ENCODE data around the gene TMEM220. TPM values are rescaled to one million over a fixed set of nuclear protein-coding genes. Genes with fewer than 3 reads are reported as not detected.

TMEM220 gene
- total RNA-seq, 1 experiment from 2014 or later: 4.0 TPM

DNA sequence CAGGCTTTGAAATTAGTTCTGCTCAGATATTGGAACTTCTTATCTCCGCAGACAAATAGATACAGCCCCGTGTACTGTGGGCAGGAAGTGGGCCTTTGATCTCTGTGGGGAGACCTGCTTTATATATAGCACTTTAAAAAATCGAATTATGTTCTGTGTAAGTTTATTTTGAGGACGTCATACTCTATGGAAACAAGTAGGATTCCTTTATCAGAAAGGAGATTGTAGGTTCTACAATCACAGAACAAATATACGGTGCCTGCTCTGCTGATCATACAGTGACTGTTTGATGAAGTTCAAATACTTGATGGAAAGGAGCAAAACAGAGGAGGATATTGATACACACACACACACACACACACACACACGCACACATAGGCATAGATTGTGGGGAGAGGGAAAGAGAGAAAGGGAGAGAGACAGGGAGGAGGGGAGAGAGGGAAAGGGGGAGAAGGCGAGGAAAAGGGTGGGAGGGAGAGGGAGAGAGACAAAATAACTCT is 14.7 kb upstream of the TMEM220 start:
- POLR2A ChIA-PET: no interaction called here
- TF ChIP-seq NR3C1 (CRISPR knock-in tag; conservative IDR thresholded peaks at IDR 0.05; ENCODE audit: low read depth) (no peak), MYBL2 (CRISPR knock-in tag; IDR thresholded peaks at IDR 0.05) (no peak), ATF1 (CRISPR knock-in tag; IDR thresholded peaks at IDR 0.05) (no peak), KAT7 (CRISPR knock-in tag; IDR thresholded peaks at IDR 0.05; ENCODE audit: borderline replicate concordance) (no peak), EMX1 (CRISPR knock-in tag; IDR thresholded peaks at IDR 0.05) (no peak), ZNF138 (CRISPR knock-in tag; conservative IDR thresholded peaks at IDR 0.05) (no peak), HMGA2 (CRISPR knock-in tag; IDR thresholded peaks at IDR 0.05) (no peak), SP1 (CRISPR knock-in tag; conservative IDR thresholded peaks at IDR 0.05) (no peak)
- TF ChIP-seq, protein P1, sequence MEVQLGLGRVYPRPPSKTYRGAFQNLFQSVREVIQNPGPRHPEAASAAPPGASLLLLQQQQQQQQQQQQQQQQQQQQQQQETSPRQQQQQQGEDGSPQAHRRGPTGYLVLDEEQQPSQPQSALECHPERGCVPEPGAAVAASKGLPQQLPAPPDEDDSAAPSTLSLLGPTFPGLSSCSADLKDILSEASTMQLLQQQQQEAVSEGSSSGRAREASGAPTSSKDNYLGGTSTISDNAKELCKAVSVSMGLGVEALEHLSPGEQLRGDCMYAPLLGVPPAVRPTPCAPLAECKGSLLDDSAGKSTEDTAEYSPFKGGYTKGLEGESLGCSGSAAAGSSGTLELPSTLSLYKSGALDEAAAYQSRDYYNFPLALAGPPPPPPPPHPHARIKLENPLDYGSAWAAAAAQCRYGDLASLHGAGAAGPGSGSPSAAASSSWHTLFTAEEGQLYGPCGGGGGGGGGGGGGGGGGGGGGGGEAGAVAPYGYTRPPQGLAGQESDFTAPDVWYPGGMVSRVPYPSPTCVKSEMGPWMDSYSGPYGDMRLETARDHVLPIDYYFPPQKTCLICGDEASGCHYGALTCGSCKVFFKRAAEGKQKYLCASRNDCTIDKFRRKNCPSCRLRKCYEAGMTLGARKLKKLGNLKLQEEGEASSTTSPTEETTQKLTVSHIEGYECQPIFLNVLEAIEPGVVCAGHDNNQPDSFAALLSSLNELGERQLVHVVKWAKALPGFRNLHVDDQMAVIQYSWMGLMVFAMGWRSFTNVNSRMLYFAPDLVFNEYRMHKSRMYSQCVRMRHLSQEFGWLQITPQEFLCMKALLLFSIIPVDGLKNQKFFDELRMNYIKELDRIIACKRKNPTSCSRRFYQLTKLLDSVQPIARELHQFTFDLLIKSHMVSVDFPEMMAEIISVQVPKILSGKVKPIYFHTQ (CRISPR knock-in tag; IDR thresholded peaks at IDR 0.05): no peak
- TF ChIP-seq, protein P2, sequence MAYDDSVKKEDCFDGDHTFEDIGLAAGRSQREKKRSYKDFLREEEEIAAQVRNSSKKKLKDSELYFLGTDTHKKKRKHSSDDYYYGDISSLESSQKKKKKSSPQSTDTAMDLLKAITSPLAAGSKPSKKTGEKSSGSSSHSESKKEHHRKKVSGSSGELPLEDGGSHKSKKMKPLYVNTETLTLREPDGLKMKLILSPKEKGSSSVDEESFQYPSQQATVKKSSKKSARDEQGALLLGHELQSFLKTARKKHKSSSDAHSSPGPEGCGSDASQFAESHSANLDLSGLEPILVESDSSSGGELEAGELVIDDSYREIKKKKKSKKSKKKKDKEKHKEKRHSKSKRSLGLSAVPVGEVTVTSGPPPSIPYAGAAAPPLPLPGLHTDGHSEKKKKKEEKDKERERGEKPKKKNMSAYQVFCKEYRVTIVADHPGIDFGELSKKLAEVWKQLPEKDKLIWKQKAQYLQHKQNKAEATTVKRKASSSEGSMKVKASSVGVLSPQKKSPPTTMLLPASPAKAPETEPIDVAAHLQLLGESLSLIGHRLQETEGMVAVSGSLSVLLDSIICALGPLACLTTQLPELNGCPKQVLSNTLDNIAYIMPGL (CRISPR knock-in tag; IDR thresholded peaks at IDR 0.05): no peak
- TF ChIP-seq, protein P3, sequence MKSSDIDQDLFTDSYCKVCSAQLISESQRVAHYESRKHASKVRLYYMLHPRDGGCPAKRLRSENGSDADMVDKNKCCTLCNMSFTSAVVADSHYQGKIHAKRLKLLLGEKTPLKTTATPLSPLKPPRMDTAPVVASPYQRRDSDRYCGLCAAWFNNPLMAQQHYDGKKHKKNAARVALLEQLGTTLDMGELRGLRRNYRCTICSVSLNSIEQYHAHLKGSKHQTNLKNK (CRISPR knock-in tag; IDR thresholded peaks at IDR 0.05): no peak
- TF ChIP-seq, protein P4, sequence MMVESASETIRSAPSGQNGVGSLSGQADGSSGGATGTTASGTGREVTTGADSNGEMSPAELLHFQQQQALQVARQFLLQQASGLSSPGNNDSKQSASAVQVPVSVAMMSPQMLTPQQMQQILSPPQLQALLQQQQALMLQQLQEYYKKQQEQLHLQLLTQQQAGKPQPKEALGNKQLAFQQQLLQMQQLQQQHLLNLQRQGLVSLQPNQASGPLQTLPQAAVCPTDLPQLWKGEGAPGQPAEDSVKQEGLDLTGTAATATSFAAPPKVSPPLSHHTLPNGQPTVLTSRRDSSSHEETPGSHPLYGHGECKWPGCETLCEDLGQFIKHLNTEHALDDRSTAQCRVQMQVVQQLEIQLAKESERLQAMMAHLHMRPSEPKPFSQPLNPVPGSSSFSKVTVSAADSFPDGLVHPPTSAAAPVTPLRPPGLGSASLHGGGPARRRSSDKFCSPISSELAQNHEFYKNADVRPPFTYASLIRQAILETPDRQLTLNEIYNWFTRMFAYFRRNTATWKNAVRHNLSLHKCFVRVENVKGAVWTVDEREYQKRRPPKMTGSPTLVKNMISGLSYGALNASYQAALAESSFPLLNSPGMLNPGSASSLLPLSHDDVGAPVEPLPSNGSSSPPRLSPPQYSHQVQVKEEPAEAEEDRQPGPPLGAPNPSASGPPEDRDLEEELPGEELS (CRISPR knock-in tag; IDR thresholded peaks at IDR 0.05): no peak
- TF ChIP-seq, protein P5, sequence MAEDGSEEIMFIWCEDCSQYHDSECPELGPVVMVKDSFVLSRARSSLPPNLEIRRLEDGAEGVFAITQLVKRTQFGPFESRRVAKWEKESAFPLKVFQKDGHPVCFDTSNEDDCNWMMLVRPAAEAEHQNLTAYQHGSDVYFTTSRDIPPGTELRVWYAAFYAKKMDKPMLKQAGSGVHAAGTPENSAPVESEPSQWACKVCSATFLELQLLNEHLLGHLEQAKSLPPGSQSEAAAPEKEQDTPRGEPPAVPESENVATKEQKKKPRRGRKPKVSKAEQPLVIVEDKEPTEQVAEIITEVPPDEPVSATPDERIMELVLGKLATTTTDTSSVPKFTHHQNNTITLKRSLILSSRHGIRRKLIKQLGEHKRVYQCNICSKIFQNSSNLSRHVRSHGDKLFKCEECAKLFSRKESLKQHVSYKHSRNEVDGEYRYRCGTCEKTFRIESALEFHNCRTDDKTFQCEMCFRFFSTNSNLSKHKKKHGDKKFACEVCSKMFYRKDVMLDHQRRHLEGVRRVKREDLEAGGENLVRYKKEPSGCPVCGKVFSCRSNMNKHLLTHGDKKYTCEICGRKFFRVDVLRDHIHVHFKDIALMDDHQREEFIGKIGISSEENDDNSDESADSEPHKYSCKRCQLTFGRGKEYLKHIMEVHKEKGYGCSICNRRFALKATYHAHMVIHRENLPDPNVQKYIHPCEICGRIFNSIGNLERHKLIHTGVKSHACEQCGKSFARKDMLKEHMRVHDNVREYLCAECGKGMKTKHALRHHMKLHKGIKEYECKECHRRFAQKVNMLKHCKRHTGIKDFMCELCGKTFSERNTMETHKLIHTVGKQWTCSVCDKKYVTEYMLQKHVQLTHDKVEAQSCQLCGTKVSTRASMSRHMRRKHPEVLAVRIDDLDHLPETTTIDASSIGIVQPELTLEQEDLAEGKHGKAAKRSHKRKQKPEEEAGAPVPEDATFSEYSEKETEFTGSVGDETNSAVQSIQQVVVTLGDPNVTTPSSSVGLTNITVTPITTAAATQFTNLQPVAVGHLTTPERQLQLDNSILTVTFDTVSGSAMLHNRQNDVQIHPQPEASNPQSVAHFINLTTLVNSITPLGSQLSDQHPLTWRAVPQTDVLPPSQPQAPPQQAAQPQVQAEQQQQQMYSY (CRISPR knock-in tag; IDR thresholded peaks at IDR 0.05): no peak
- TF ChIP-seq, protein P6, sequence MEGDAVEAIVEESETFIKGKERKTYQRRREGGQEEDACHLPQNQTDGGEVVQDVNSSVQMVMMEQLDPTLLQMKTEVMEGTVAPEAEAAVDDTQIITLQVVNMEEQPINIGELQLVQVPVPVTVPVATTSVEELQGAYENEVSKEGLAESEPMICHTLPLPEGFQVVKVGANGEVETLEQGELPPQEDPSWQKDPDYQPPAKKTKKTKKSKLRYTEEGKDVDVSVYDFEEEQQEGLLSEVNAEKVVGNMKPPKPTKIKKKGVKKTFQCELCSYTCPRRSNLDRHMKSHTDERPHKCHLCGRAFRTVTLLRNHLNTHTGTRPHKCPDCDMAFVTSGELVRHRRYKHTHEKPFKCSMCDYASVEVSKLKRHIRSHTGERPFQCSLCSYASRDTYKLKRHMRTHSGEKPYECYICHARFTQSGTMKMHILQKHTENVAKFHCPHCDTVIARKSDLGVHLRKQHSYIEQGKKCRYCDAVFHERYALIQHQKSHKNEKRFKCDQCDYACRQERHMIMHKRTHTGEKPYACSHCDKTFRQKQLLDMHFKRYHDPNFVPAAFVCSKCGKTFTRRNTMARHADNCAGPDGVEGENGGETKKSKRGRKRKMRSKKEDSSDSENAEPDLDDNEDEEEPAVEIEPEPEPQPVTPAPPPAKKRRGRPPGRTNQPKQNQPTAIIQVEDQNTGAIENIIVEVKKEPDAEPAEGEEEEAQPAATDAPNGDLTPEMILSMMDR (IDR thresholded peaks at IDR 0.05): no peak
- TF ChIP-seq, protein P7, sequence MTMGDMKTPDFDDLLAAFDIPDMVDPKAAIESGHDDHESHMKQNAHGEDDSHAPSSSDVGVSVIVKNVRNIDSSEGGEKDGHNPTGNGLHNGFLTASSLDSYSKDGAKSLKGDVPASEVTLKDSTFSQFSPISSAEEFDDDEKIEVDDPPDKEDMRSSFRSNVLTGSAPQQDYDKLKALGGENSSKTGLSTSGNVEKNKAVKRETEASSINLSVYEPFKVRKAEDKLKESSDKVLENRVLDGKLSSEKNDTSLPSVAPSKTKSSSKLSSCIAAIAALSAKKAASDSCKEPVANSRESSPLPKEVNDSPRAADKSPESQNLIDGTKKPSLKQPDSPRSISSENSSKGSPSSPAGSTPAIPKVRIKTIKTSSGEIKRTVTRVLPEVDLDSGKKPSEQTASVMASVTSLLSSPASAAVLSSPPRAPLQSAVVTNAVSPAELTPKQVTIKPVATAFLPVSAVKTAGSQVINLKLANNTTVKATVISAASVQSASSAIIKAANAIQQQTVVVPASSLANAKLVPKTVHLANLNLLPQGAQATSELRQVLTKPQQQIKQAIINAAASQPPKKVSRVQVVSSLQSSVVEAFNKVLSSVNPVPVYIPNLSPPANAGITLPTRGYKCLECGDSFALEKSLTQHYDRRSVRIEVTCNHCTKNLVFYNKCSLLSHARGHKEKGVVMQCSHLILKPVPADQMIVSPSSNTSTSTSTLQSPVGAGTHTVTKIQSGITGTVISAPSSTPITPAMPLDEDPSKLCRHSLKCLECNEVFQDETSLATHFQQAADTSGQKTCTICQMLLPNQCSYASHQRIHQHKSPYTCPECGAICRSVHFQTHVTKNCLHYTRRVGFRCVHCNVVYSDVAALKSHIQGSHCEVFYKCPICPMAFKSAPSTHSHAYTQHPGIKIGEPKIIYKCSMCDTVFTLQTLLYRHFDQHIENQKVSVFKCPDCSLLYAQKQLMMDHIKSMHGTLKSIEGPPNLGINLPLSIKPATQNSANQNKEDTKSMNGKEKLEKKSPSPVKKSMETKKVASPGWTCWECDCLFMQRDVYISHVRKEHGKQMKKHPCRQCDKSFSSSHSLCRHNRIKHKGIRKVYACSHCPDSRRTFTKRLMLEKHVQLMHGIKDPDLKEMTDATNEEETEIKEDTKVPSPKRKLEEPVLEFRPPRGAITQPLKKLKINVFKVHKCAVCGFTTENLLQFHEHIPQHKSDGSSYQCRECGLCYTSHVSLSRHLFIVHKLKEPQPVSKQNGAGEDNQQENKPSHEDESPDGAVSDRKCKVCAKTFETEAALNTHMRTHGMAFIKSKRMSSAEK (CRISPR knock-in tag; IDR thresholded peaks at IDR 0.05; ENCODE audit: borderline replicate concordance): no peak
- TF ChIP-seq, protein P8, sequence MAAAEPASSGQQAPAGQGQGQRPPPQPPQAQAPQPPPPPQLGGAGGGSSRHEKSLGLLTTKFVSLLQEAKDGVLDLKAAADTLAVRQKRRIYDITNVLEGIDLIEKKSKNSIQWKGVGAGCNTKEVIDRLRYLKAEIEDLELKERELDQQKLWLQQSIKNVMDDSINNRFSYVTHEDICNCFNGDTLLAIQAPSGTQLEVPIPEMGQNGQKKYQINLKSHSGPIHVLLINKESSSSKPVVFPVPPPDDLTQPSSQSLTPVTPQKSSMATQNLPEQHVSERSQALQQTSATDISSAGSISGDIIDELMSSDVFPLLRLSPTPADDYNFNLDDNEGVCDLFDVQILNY (CRISPR knock-in tag; IDR thresholded peaks at IDR 0.05): no peak
- no peaks in the 10 kb centered on the region for H3K36me3 Mint-ChIP-seq
- H3K4me3 Mint-ChIP-seq: no peak overlapping the region
- H3K27ac Mint-ChIP-seq: no peak overlapping the region
- CTCF ChIA-PET: interaction anchor here (0.7 to 1.0 kb wide), 2 partner anchors 10 to 28 kb away, joined by 3 read pairs; no protein-coding TSS in a partner anchor
- no peaks in the 10 kb centered on the region for H3K9me3 Mint-ChIP-seq
- H3K4me1 Mint-ChIP-seq: peaks cover 17% of the 10 kb centered on the region
- no peaks in the 10 kb centered on the region for H3K27me3 Mint-ChIP-seq (ENCODE audit: low read depth)
- DNase-seq (ENCODE audit: low spot score): no peak
- no peak for ATAC-seq
